ENCODE data around the gene KMT5B.

The KMT5B gene

GRCh38 chr11:68116974-68117373 lies 96.1 kb downstream of the KMT5B start:
- no peak for DNase-seq

GRCh38 chr11:68116126-68116525 lies 97.0 kb downstream of the KMT5B start:
- no peak for DNase-seq

- no peak for DNase-seq
These were observed 97.8 kb downstream of the KMT5B start for GRCh38 chr11:68115285-68115684.

- DNase-seq, result no peak
These were observed 99.1 kb downstream of the KMT5B start for GRCh38 chr11:68113986-68114385.

- no peak for DNase-seq
These were observed 105.4 kb downstream of the KMT5B start for GRCh38 chr11:68107689-68108088.

- no peak for DNase-seq
These were observed 106.7 kb downstream of the KMT5B start for GRCh38 chr11:68106165-68106940.

Measured in stimulated activated CD4-positive, alpha-beta T cell treated with anti-CD3 and anti-CD28 coated beads, Interleukin-15, amount 100 ng/mL, for 24 hours (primary cell).